HepG2 (cell line): ENCODE measurements around the gene ZFP69B. TPM values are rescaled to one million over a fixed set of nuclear protein-coding genes. Genes with fewer than 3 reads are reported as not detected.
A peak's percentile ranks its signal among the peaks of the same experiment; 100 is the strongest.

Experiments used
- ATAD3A ChIP-seq: sonication (generic); formaldehyde crosslinking; IDR thresholded peaks from 2 replicates; pipeline ENCODE4 v1.4.0; 2020; ENCODE audit warnings: missing genetic modification reagents
- DDIT3 ChIP-seq: sonication (generic); formaldehyde crosslinking; IDR thresholded peaks from 2 replicates; pipeline ENCODE4 v1.4.0; 2020; ENCODE audit warnings: mild to moderate bottlenecking, missing genetic modification reagents
- FOXO1 ChIP-seq: sonication (generic); formaldehyde crosslinking; IDR thresholded peaks from 2 replicates; pipeline ENCODE4 v1.4.0; 2020; ENCODE audit warnings: missing genetic modification reagents
- GPN1 ChIP-seq: sonication (generic); formaldehyde crosslinking; IDR thresholded peaks from 2 replicates; pipeline ENCODE4 v1.5.1; 2020; ENCODE audit warnings: missing genetic modification reagents, borderline replicate concordance
- HNF1B ChIP-seq: sonication (generic); formaldehyde crosslinking; IDR thresholded peaks from 2 replicates; pipeline ENCODE4 v1.5.1; 2020; ENCODE audit warnings: mild to moderate bottlenecking, moderate library complexity, missing genetic modification reagents
- IKZF5 ChIP-seq: IDR thresholded peaks from 2 replicates; pipeline ENCODE4 v1.6.1; 2018; ENCODE audit warnings: missing genetic modification reagents, mild to moderate bottlenecking, missing compliant biosample characterization
- TERF1 ChIP-seq: sonication (generic); formaldehyde crosslinking; IDR thresholded peaks from 2 replicates; pipeline ENCODE4 v1.8.0; 2022; ENCODE audit warnings: mild to moderate bottlenecking, missing genetic modification reagents, moderate library complexity
- YY1 ChIP-seq: IDR thresholded peaks from 2 replicates; pipeline ENCODE4 v1.6.1; 2011; ENCODE audit warnings: low read length, low read depth, moderate library complexity, mild to moderate bottlenecking; ENCODE audit not compliant: insufficient read depth, insufficient replicate concordance
- ZBTB40 ChIP-seq, 2 experiments: fragments of 450-650 bp in 1 of 2; sonication (generic) in 1 of 2; formaldehyde crosslinking in 1 of 2; IDR thresholded peaks; 2 replicates each; pipeline versions ENCODE4 v1.6.1 to v1.8.0; 2016 to 2022; ENCODE audit warnings: antibody characterized with exemption in 1 of 2, mild to moderate bottlenecking in 1 of 2, missing genetic modification reagents in 1 of 2
- ZNF44 ChIP-seq: sonication (generic); formaldehyde crosslinking; IDR thresholded peaks from 2 replicates; pipeline ENCODE4 v1.5.1; 2020; ENCODE audit warnings: mild to moderate bottlenecking, missing genetic modification reagents
- polyA plus RNA-seq, 8 experiments: library from polyadenylated mRNA; depleted of rRNA in 3 of 8; stranded (reverse) in 7 of 8; unstranded in 1 of 8; fragments of >200 nt; fragmentation: Illumina TruSeq in 4 of 8; extraction: Trizol in 4 of 8; gene quantifications; 2 replicates each; pipeline versions ENCODE4 v1.2.1 to v1.2.3, GENCODE V29; 2011 to 2016; ENCODE audit warnings: low read depth in 4 of 8, missing spikeins in 1 of 8, mixed read lengths in 1 of 8; ENCODE audit not compliant: insufficient read depth in 1 of 8
- total RNA-seq, 5 experiments: library from RNA; depleted of rRNA; stranded (reverse); fragments of >200 nt; fragmentation: Illumina TruSeq; extraction: Trizol; gene quantifications; 2 replicates each; pipeline ENCODE4 v1.2.3, GENCODE V29; 2016; ENCODE audit warnings: low read depth in 1 of 5

ZFP69B gene
- total and polyA plus RNA-seq, 2 of the 13 experiments (the other 11 are each of a cell fraction or from before 2014, with no cell fraction given) = 4.6 to 7.7 TPM

- TF ChIP-seq HNF1B (CRISPR knock-in tag) = peak; percentile 81
- TF ChIP-seq TERF1 (CRISPR knock-in tag) = no peak
- no peak for TF ChIP-seq DDIT3 (CRISPR knock-in tag)
- no peak for TF ChIP-seq ZBTB40 (IDR thresholded peaks at IDR 0.05)
- TF ChIP-seq ZBTB40 (CRISPR knock-in tag; IDR thresholded peaks at IDR 0.05) = peak; percentile 86
- TF ChIP-seq YY1 = peak; percentile 79
- TF ChIP-seq ATAD3A = no peak
- peak; percentile 82 for TF ChIP-seq IKZF5 (CRISPR knock-in tag)
- no peak for TF ChIP-seq FOXO1 (CRISPR knock-in tag)
- TF ChIP-seq ZNF44 = no peak; the same call in 1 of the 2 replicates
- no peak for TF ChIP-seq GPN1 (CRISPR knock-in tag)
These were observed 58.4 kb downstream of the ZFP69B start, which contains the start of gene EXO5 (continued) for GRCh38 chr1:40508375-40509341.
